Muscle layer of duodenum (tissue), 2 donors: ENCODE results near the gene B9D2.
"Not testable (repeated sequence)": the region's sequence is repeated elsewhere in the genome, so short reads cannot be mapped to it uniquely, and the experiment has no call there.

Experiments
- H3K27ac ChIP-seq: one replicate; pipeline ENCODE4 v1.7.0; 2013; ENCODE audit warnings: mild to moderate bottlenecking, low read length
- H3K27me3 ChIP-seq: one replicate; pipeline ENCODE4 v1.7.0; 2013; ENCODE audit warnings: low read depth, mild to moderate bottlenecking, control low read depth, low read length
- H3K36me3 ChIP-seq, 2 donors: one replicate each; pipeline ENCODE4 v1.7.0; 2013; ENCODE audit warnings: low read length in 2 of 2, control low read depth in 1 of 2, mild to moderate bottlenecking in 1 of 2; ENCODE audit not compliant: insufficient read depth in 2 of 2, control insufficient read depth in 1 of 2
- H3K4me1 ChIP-seq, 2 donors: one replicate each; pipeline ENCODE4 v1.7.0; 2013; ENCODE audit warnings: low read length in 2 of 2, mild to moderate bottlenecking in 2 of 2, control low read depth in 1 of 2, moderate library complexity in 1 of 2; ENCODE audit not compliant: insufficient read depth in 2 of 2, control insufficient read depth in 1 of 2
- H3K4me3 ChIP-seq, 2 donors: one replicate each; pipeline ENCODE4 v1.7.0; 2013; ENCODE audit warnings: low read length in 2 of 2, low read depth in 1 of 2, mild to moderate bottlenecking in 1 of 2
- H3K9me3 ChIP-seq, 2 donors: one replicate each; pipeline ENCODE4 v1.7.0; 2013; ENCODE audit warnings: low read length in 2 of 2, control low read depth in 1 of 2, mild to moderate bottlenecking in 1 of 2; ENCODE audit not compliant: control insufficient read depth in 1 of 2
- donor health status: healthy.

B9D2 gene

GRCh38 chr19:41363753-41364523 lies at the start of gene B9D2:
Gene B9D2, minus strand, starts transcription at chr19:41364149. Its CDS starts 630 bp downstream, at chr19:41363519.
- no peaks in the 10 kb centered on the region for H3K27me3 ChIP-seq
- peaks cover 0 to 4% of the 10 kb centered on the region in 2 donors for H3K36me3 ChIP-seq
- H3K4me1 ChIP-seq = peaks cover 0 to 18% of the 10 kb centered on the region in 2 donors
- no peaks in the 10 kb centered on the region for H3K9me3 ChIP-seq
- peak within 1 kb of the TSS; percentile 97 for H3K27ac ChIP-seq
- peak within 1 kb of the TSS; percentile 80 to 87 for H3K4me3 ChIP-seq

GRCh38 chr19:41412953-41413352 lies 49.0 kb upstream of the B9D2 start:
- Histone ChIP-seq H3K4me3 (no peak overlapping the region), H3K36me3 (peaks cover 29 to 60% of the 10 kb centered on the region in 2 donors), H3K4me1 (peaks cover 0 to 14% of the 10 kb centered on the region in 2 donors), H3K27me3 (no peaks in the 10 kb centered on the region), H3K9me3 (no peaks in the 10 kb centered on the region), H3K27ac (no peak overlapping the region)

- peaks cover 29 to 55% of the 10 kb centered on the region in 2 donors for H3K36me3 ChIP-seq
- H3K27me3 ChIP-seq = no peaks in the 10 kb centered on the region
- no peak overlapping the region for H3K27ac ChIP-seq
- H3K4me3 ChIP-seq = no peak overlapping the region
- H3K4me1 ChIP-seq = peaks cover 0 to 14% of the 10 kb centered on the region in 2 donors
- H3K9me3 ChIP-seq = no peaks in the 10 kb centered on the region
Measured at GRCh38 chr19:41411968-41412265, 48.0 kb upstream of the B9D2 start.

GRCh38 chr19:41411100-41411967 lies 47.4 kb upstream of the B9D2 start:
- H3K4me1 ChIP-seq = peaks cover 0 to 14% of the 10 kb centered on the region in 2 donors
- H3K4me3 ChIP-seq = no peak overlapping the region
- H3K27me3 ChIP-seq = no peaks in the 10 kb centered on the region
- no peak overlapping the region for H3K27ac ChIP-seq
- H3K36me3 ChIP-seq = peaks cover 28 to 49% of the 10 kb centered on the region in 2 donors
- H3K9me3 ChIP-seq = no peaks in the 10 kb centered on the region

- Histone ChIP-seq H3K9me3 (no peaks in the 10 kb centered on the region), H3K27me3 (no peaks in the 10 kb centered on the region), H3K27ac (no peak overlapping the region), H3K4me3 (no peak overlapping the region), H3K36me3 (peaks cover 25 to 43% of the 10 kb centered on the region in 2 donors), H3K4me1 (peaks cover 2 to 18% of the 10 kb centered on the region in 2 donors)
Measured at GRCh38 chr19:41410336-41411054, 46.5 kb upstream of the B9D2 start.

DNA sequence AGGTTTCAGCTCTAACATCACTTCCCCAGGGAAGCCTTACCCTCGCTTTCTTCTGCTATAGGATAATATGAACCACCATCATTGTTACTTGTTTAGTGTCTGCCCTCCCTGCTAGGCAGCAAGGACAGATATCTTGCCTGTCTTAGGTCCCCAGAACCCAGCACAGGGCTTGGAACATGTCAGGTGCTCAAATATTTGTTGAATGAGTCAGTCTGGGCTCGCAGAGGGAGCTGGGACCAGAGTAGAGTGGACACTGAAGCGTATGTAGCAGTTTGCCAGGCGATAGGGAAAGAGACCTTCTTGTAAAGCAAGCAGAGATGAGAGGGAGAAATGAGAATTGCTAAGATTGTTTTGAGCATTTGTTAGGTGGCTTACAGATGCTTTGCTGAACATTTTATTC lies 45.3 kb upstream of the B9D2 start:
- H3K27me3 ChIP-seq = no peaks in the 10 kb centered on the region
- H3K4me1 ChIP-seq = peaks cover 2 to 18% of the 10 kb centered on the region in 2 donors
- H3K36me3 ChIP-seq = peaks cover 15 to 31% of the 10 kb centered on the region in 2 donors
- H3K27ac ChIP-seq = peak overlapping the region; percentile 33
- no peaks in the 10 kb centered on the region for H3K9me3 ChIP-seq
- H3K4me3 ChIP-seq = no peak overlapping the region

GRCh38 chr19:41408846-41409245 lies 44.9 kb upstream of the B9D2 start:
- H3K27ac ChIP-seq, H3K27me3 ChIP-seq, H3K4me3 ChIP-seq, H3K9me3 ChIP-seq: not testable (repeated sequence)
- Histone ChIP-seq H3K4me1 (peaks cover 2 to 18% of the 10 kb centered on the region in 2 donors), H3K36me3 (peaks cover 11 to 27% of the 10 kb centered on the region in 2 donors)

- H3K9me3 ChIP-seq = no peaks in the 10 kb centered on the region
- H3K4me3 ChIP-seq = no peak overlapping the region
- peaks cover 10 to 21% of the 10 kb centered on the region in 2 donors for H3K36me3 ChIP-seq
- H3K4me1 ChIP-seq = peaks cover 2 to 21% of the 10 kb centered on the region in 2 donors
- H3K27ac ChIP-seq = no peak overlapping the region
- no peaks in the 10 kb centered on the region for H3K27me3 ChIP-seq
Measured at GRCh38 chr19:41408256-41408655, 44.3 kb upstream of the B9D2 start.

GRCh38 chr19:41407271-41407670 lies 43.3 kb upstream of the B9D2 start:
- Histone ChIP-seq H3K27ac (peak overlapping the region; percentile 19), H3K4me1 (peaks cover 2 to 21% of the 10 kb centered on the region in 2 donors), H3K27me3 (no peaks in the 10 kb centered on the region), H3K4me3 (no peak overlapping the region), H3K36me3 (peaks cover 11 to 14% of the 10 kb centered on the region in 2 donors), H3K9me3 (no peaks in the 10 kb centered on the region)

GRCh38 chr19:41405776-41406175 lies 41.8 kb upstream of the B9D2 start:
- Histone ChIP-seq H3K4me1 (peaks cover 2 to 24% of the 10 kb centered on the region in 2 donors), H3K4me3 (no peak overlapping the region), H3K27ac (no peak overlapping the region), H3K27me3 (no peaks in the 10 kb centered on the region), H3K36me3 (peaks cover 5 to 10% of the 10 kb centered on the region in 2 donors), H3K9me3 (no peaks in the 10 kb centered on the region)
